Hair follicle dermal papilla cell (primary cell): ENCODE data around the gene TRAPPC3. TPM values are rescaled to one million over a fixed set of nuclear protein-coding genes. Genes with fewer than 3 reads are reported as not detected.

Experiments
- small RNA-seq: library from RNA; depleted of rRNA; stranded (forward); fragments of <200 nt; gene quantifications from one replicate; pipeline ENCODE3, GENCODE V24; 2012
- total RNA-seq: library from RNA; depleted of rRNA; stranded (reverse); fragments of >200 nt; gene quantifications from 2 replicates; pipeline ENCODE4 v1.2.3, GENCODE V29; 2012

Gene TRAPPC3
- 72.9 and 114 TPM in 2 replicates for total RNA-seq

DNA sequence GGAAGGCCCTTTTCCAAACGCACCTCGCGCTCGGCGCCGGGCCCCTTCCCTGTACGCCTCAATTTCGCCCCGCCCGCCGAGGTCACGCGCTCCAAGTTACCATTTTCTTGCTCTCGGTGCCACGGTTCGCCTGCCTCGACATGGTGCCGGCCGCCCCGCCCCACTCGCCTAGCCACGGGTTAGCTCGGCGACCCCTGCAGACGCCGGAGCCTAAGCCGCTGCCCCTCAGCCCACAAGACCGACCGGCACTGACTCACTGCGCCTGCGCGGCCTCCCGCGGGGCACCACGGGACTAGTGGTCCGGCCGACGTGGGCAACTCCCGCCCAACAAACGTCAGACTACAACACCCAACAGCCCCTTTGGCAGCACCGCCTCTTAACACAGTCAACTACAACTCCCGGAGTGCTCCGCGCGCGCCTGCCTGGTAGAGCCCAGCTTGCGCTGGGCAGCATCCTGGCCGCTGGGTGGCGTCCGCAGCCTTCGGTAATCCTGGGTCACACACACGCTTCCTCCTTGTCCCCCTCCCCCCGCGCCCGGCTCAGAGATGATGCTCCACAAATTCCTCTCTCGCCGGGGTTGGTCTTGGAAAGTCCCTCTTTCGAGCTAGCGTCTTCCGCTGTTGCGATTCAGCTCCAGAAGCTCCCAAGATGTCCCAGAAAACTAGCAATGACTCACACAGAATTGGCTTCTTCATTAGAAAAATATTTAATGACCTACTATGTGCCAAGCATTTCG, at the start of gene TRAPPC3:
TSS of gene TRAPPC3 (minus strand) at position 250 of the 736 bp plus-strand sequence. CDS start at position 142, 108 bp downstream.

DNA sequence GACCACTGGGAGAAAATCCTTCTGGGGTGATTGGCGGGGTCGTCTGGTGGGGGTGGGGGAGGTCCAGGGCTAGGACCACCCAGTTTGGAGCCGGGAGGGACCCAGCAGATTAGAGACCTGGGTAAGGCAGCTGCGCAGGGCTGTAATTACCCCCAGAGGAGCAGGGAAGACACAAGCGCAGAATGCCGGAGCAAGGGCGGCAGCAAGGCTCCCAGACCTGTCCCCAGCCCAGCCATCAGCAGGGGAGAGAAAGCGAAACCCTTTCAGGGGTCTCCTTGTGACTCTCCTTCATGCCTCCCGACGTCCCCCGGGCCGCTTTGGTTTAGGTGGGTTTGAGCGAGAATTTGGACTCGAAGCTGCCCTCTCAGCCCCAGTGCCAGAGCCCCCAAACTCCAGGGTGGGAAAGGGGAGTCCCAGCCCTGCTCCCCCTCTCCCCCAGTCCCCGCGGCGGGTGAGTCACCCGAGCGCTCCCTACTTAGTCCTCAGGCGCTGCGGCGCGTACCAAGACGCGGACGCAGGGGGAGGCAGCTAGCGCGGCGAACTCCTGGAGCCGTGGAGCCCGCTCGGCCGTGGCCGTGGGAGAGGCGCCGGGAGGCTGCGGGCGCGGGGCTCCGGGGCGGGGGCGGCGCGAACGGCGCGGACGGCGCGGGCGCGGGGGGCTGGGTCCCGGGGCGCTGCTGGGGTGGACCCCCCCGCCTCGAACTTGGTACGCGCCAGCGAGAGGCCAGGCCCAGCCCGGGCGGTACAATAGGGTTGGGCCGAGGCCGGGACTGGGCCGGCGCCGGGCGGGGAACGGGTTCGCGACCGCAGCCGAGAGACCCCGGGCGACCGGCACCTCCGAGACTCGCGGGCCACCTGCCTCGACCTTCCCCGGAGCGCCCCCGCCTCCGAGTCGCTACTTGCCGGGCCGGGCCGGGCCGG, 6.4 kb upstream of the TRAPPC3 start, which contains the start of gene MAP7D1:
TSS of gene MAP7D1 (plus strand) at position 753 of the 921 bp plus-strand sequence. CDS start 258 bp downstream, outside the sequence.

DNA sequence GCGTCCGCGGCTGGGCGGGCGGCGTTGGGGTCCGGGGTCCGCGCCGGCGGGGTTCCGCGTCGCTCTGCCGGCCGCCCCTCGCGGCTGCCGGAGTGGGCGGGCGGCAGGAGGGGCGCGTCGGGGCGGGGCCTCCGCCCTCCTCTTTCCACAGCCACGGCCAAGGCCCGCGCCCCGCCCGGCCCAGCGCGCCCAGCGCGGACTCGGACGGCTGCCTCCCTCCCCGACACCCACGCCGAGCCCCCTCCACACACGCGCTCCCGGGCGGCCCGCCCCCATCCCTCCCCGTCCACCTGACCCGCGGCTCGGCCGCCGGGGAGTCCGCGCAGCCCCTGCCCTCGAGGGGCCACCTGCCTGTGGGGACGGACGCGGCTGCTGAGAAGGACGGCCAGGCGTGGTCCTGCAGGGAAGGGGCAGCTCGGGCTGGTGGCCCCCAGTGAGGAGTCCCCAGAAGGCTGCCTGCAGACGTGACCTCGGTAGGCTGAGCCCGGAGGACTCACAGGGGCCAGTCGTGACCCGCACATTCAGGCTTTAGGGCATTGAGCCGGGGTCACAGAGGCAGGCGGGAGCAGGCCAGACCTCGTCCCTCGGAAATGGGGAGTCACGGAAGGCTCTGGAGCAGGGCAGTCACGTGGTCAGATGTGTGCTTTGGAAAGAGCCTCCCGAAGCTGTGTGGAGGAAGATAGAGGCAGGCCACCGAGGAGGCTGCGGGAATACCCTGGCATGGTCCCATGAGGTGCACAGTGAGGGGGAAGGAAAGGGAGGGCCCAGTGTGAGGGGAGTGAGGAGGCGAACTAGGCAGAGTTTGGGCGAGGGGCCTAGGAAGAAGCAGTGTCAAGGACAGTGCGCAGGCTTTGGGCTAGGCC, 23.9 kb downstream of the TRAPPC3 start, which contains the start of gene COL8A2:
TSS of gene COL8A2 (minus strand) at position 94 of the 863 bp plus-strand sequence. CDS start 24,980 bp downstream, outside the sequence.

DNA sequence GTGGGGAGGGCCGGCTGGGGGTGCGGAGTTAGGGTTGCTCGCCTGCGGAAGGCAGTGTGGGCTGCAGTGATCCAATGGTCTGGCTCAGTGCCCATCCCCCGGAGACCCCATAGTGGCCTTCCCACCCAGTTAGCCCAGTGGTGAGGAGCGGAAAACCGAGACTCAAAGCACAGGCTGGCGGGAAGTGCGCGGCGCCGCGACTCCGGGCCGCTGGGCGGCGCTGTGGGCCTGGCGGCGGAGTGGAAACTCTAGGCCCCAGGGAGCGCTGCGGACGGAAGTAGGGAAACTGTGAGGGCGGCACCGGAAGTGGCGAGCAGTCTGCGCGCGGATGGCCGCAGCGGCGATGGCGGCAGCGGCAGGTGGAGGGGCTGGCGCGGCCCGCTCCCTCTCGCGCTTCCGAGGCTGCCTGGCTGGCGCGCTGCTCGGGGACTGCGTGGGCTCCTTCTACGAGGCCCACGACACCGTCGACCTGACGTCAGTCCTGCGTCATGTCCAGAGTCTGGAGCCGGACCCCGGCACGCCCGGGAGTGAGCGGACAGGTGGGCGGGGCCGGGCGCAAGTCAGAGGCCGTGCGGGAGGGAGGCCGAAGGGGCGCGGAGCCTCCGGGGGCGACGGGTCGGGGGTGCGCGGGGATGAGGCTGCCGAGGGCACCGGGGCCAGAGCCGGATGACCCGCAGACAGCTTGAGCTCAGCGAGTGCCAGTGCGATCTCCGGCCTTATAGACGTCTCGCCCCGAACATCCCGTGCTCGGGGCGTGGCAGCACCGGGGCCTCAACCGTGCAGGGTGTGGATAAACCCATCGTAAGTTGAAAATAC, 60.5 kb downstream of the TRAPPC3 start, which contains the start of gene ADPRS:
TSS of gene ADPRS (plus strand) at position 316 of the 816 bp plus-strand sequence. CDS start at position 329, 13 bp downstream.

Small RNAs within 50 kb of the gene (small RNA-seq; reads per million reads assigned to genes)
- gene RN7SL131P = not detected

Other genes starting within 250 kb of the TRAPPC3 start
- 23.7 and 24.9 TPM in 2 replicates for gene AGO3, start 218.4 kb downstream of the TRAPPC3 start, total RNA-seq
- gene TEKT2, start 65.4 kb downstream of the TRAPPC3 start, total RNA-seq = 0.12 TPM in 1 of 2 replicates, not detected in the other
- gene ADPRS, start 60.6 kb downstream of the TRAPPC3 start, total RNA-seq = 27.1 and 31.8 TPM in 2 replicates
- 38.0 and 39.0 TPM in 2 replicates for gene COL8A2, start 24.3 kb downstream of the TRAPPC3 start, total RNA-seq
- 159 and 182 TPM in 2 replicates for gene MAP7D1, start 6.7 kb upstream of the TRAPPC3 start, total RNA-seq
- 119 and 123 TPM in 2 replicates for gene THRAP3, start 75.0 kb upstream of the TRAPPC3 start, total RNA-seq
- gene SH3D21, start 156.9 kb upstream of the TRAPPC3 start, total RNA-seq = 5.7 and 7.2 TPM in 2 replicates
- gene EVA1B, start 174.2 kb upstream of the TRAPPC3 start, total RNA-seq = 189 and 272 TPM in 2 replicates
- 20.4 and 22.9 TPM in 2 replicates for gene STK40, start 236.4 kb upstream of the TRAPPC3 start, total RNA-seq
- 8.8 and 9.0 TPM in 2 replicates for gene LSM10, start 248.4 kb upstream of the TRAPPC3 start, total RNA-seq